Psoas muscle (tissue), 8 donors: ENCODE results near the gene FETUB. TPM values are rescaled to one million over a fixed set of nuclear protein-coding genes. Genes with fewer than 3 reads are reported as not detected.

ENCODE experiments used
- ATAC-seq, 4 donors: fragments of 200-7000 bp; cut with Tn5 transposase; one replicate each; pipeline ENCODE4 v1.9.1; 2020; ENCODE audit warnings: moderate library complexity in 3 of 4, mild to moderate bottlenecking in 2 of 4
- DNase-seq, 2 donors: peaks; one replicate each; pipeline ENCODE4 v3.0.0-alpha.2; 2020
- H3K27ac ChIP-seq: fragments of 200-600 bp; one replicate; pipeline ENCODE4 v1.8.0; 2022
- H3K27me3 ChIP-seq, 3 donors: fragments of 200-600 bp in 1 of 3; one replicate each; pipeline versions ENCODE4 v1.6.1 to v1.8.0; 2013 to 2022; ENCODE audit warnings: low read length in 2 of 3, mild to moderate bottlenecking in 2 of 3, moderate library complexity in 1 of 3; ENCODE audit not compliant: insufficient read depth in 3 of 3
- H3K36me3 ChIP-seq, 2 donors: fragments of 200-600 bp in 1 of 2; one replicate each; pipeline versions ENCODE4 v1.6.1 to v1.8.0; 2013 to 2022; ENCODE audit warnings: low read depth in 1 of 2, mild to moderate bottlenecking in 1 of 2, moderate library complexity in 1 of 2; ENCODE audit not compliant: insufficient read depth in 1 of 2
- H3K4me1 ChIP-seq: fragments of 200-600 bp; one replicate; pipeline ENCODE4 v1.8.0; 2022
- H3K4me3 ChIP-seq: fragments of 200-600 bp; one replicate; pipeline ENCODE4 v1.8.0; 2022; ENCODE audit warnings: mild to moderate bottlenecking
- H3K9me3 ChIP-seq: fragments of 200-600 bp; one replicate; pipeline ENCODE4 v1.8.0; 2022
- CTCF ChIP-seq: fragments of 200-600 bp; IDR thresholded peaks from one replicate; pipeline ENCODE4 v1.8.0; 2022; ENCODE audit warnings: antibody characterized with exemption
- WGBS, 3 donors: extraction: QIAGEN DNeasy Blood & Tissue Kit; methylation state at CpG; one replicate each; pipeline versions ENCODE4 v1.1.6 to v1.1.7; 2013; 5-methylcytosine and 5-hydroxymethylcytosine counted together
- intact Hi-C, 2 donors: fragments of 100-400 bp; cut with DNase I; formaldehyde crosslinking; loops; one replicate each; pipeline versions ENCODE4 v1.11.0 to v1.14.2; 2022
- polyA plus RNA-seq, 3 donors: library from polyadenylated mRNA; stranded (reverse); fragments of 200-250 nt; gene quantifications; one replicate each; pipeline ENCODE4 v1.2.3, GENCODE V29; 2013
- total RNA-seq, 4 donors: library from RNA; stranded (reverse); fragmentation: NEBNext Ultra II Directional in 2 of 4; extraction: Animal tissue kit (Norgen Biotek cat#: 25700) in 2 of 4; gene quantifications; one replicate each; pipeline versions ENCODE4 v1.2.1 to v1.2.4, GENCODE V29; 2021 to 2023
- donor health status: healthy with polysubstance abuse.
- donor health status: DM: no; HTN: no; CAD: no; lungs with moderate emphysema.
- donor health status: Bipolar disorder and iron deficiency.
- donor health status: healthy.
- donor health status: DM: yes; HTN: yes; CAD: no.
- donor health status: DM: no; HTN: no; CAD: no.
- donor health status: DM: no; HTN: no; CAD: no.
- donor health status: DM: yes; HTN: yes; CAD: no.

The FETUB gene
- total and polyA plus RNA-seq, 7 donors: not detected

- WGBS, 3 donors: 80 to 88% (median 87%) methylated on average over 17 of the region's 17 CpGs
- intact Hi-C loops: loop anchor here in 1 of 2 donors (5.0 kb wide), 1 partner anchor 542 kb away; no protein-coding TSS in a partner anchor
Measured at GRCh38 chr3:186620213-186621092, 19.7 kb upstream of the FETUB start.

GRCh38 chr3:186621894-186622650, 18.1 kb upstream of the FETUB start:
- DNase-seq (no peak), ATAC-seq (no peak)
- H3K9me3 ChIP-seq: no peaks in the 10 kb centered on the region
- no peaks in the 10 kb centered on the region for H3K36me3 ChIP-seq
- H3K4me1 ChIP-seq: no peaks in the 10 kb centered on the region
- H3K4me3 ChIP-seq: no peak overlapping the region
- H3K27ac ChIP-seq: no peak overlapping the region
- H3K27me3 ChIP-seq: peaks cover 0 to 21% (median 2%) of the 10 kb centered on the region in 3 donors
- WGBS, 3 donors: 68 to 80% (median 73%) methylated on average over 7 of the region's 7 CpGs
- intact Hi-C loops: loop anchor here in 1 of 2 donors (5.0 kb wide), 1 partner anchor 540 kb away; no protein-coding TSS in a partner anchor
- no peak for TF ChIP-seq CTCF

More at GRCh38 chr3:186620213-186621092, 19.7 kb upstream of the FETUB start:
- TF ChIP-seq CTCF: no peak
- no peak overlapping the region for H3K4me3 ChIP-seq
- DNase-seq (no peak), ATAC-seq (no peak)
- H3K36me3 ChIP-seq: no peaks in the 10 kb centered on the region
- H3K9me3 ChIP-seq: no peaks in the 10 kb centered on the region
- peaks cover 0 to 21% (median 0%) of the 10 kb centered on the region in 3 donors for H3K27me3 ChIP-seq
- no peaks in the 10 kb centered on the region for H3K4me1 ChIP-seq
- no peak overlapping the region for H3K27ac ChIP-seq

GRCh38 chr3:186622651-186623310, 17.4 kb upstream of the FETUB start:
- H3K27me3 ChIP-seq: peaks cover 0 to 17% (median 2%) of the 10 kb centered on the region in 3 donors
- no peak overlapping the region for H3K27ac ChIP-seq
- no peaks in the 10 kb centered on the region for H3K9me3 ChIP-seq
- intact Hi-C loops: loop anchor here in 1 of 2 donors (5.0 kb wide), 1 partner anchor 540 kb away; no protein-coding TSS in a partner anchor
- ATAC-seq (no peak), DNase-seq (no peak)
- 25 to 39% (median 34%) methylated on average over 2 of the region's 2 CpGs for WGBS, 3 donors
- no peak for TF ChIP-seq CTCF
- no peaks in the 10 kb centered on the region for H3K4me1 ChIP-seq
- no peaks in the 10 kb centered on the region for H3K36me3 ChIP-seq
- H3K4me3 ChIP-seq: no peak overlapping the region

- intact Hi-C loops: loop anchor here in 1 of 2 donors (5.0 kb wide), 1 partner anchor 538 kb away; no protein-coding TSS in a partner anchor
- H3K4me1 ChIP-seq: no peaks in the 10 kb centered on the region
- 73 to 79% (median 78%) methylated on average over 4 of the region's 4 CpGs for WGBS, 3 donors
- H3K4me3 ChIP-seq: no peak overlapping the region
- no peaks in the 10 kb centered on the region for H3K36me3 ChIP-seq
- no peaks in the 10 kb centered on the region for H3K9me3 ChIP-seq
- H3K27me3 ChIP-seq: peaks cover 0 to 5% (median 2%) of the 10 kb centered on the region in 3 donors
- no peak for ATAC-seq
- TF ChIP-seq CTCF: no peak
- no peak overlapping the region for H3K27ac ChIP-seq
- no peak for DNase-seq
Measured at GRCh38 chr3:186624598-186624997, 15.6 kb upstream of the FETUB start.
